ENCODE data around the gene PARVA.
"Not testable (repeated sequence)": the region's sequence is repeated elsewhere in the genome, so short reads cannot be mapped to it uniquely, and the experiment has no call there.

Gene PARVA, protein sequence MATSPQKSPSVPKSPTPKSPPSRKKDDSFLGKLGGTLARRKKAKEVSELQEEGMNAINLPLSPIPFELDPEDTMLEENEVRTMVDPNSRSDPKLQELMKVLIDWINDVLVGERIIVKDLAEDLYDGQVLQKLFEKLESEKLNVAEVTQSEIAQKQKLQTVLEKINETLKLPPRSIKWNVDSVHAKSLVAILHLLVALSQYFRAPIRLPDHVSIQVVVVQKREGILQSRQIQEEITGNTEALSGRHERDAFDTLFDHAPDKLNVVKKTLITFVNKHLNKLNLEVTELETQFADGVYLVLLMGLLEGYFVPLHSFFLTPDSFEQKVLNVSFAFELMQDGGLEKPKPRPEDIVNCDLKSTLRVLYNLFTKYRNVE

DNA sequence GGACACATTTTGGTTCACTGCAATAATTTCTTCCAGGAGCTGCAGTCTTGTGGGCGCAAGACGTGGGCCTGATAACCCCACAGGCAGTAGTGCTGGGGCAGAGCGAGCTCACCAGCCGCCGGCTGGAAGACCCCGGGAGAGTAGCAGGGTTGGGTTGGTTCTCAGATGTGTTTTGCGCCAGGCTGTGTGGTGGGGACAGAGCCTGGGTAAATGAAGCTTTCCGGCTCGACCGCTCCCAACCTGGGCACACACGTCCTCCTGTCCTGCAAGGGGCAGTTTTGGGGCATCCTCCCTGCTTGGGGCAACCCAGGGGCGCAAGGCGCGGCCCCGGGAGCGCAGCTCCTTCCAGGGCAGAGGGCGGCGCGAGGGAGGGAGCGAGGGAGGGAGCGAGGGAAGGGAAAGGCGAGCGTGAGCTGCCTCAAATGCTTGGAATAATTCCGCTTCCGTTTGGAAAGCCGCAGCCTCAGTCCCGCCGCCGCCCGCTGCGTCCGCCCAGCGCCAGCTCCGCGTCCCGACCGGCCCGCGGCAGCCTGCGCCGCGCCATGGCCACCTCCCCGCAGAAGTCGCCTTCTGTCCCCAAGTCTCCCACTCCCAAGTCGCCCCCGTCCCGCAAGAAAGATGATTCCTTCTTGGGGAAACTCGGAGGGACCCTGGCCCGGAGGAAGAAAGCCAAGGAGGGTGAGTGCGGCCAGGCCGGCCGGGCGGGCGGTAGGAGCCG, at the start of gene PARVA:
PARVA (plus strand) TSS at position 466 of the 718 bp plus-strand sequence; CDS start at position 543, 77 bp downstream.
- DNase-seq (ENCODE audit: insufficient read length, low spot score) (peak; percentile 40), FAIRE-seq (peak; percentile 60)

DNA sequence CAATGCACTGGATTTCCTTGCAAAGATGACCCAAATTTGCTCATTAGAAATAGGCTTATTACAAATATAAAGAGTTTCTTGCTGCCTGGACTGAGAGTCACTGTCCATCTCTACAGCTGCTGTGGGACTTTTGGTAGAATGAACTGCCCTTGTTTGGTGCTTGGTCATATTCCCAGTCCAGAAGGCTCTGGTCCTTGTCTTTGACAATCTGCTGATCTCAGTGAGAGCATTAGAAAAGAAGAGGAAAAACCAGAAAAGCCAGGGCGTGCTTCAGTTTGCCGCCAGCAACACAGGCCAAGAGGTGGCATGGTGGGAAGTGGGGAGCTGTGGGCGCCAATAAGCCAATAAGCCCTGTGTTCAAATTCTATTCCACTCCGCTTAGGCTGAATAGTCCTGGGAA, 48.2 kb upstream of the PARVA start:
- DNase-seq (ENCODE audit: insufficient read length, low spot score) (no peak), FAIRE-seq (no peak)

DNA sequence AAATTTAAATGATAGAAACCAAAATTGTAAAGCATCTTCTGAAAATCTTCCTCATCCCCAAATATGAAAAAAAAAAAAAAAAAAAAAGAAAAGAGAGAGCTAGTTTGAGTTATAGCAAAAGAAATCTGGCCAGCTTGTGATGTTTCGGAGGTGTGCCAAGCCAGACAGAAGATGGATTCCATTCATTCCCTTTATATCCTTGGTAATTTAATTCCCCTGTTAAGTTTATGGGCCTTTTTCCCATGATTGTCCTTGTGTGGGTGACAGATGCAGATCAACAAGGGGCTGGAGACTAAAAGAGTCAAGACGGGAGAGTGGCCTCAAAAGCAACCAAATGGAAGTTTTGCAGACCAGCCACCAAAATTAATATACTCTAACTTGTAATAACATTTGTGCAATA, 47.6 kb upstream of the PARVA start:
- DNase-seq (ENCODE audit: insufficient read length, low spot score) (no peak), FAIRE-seq (no peak)

DNA sequence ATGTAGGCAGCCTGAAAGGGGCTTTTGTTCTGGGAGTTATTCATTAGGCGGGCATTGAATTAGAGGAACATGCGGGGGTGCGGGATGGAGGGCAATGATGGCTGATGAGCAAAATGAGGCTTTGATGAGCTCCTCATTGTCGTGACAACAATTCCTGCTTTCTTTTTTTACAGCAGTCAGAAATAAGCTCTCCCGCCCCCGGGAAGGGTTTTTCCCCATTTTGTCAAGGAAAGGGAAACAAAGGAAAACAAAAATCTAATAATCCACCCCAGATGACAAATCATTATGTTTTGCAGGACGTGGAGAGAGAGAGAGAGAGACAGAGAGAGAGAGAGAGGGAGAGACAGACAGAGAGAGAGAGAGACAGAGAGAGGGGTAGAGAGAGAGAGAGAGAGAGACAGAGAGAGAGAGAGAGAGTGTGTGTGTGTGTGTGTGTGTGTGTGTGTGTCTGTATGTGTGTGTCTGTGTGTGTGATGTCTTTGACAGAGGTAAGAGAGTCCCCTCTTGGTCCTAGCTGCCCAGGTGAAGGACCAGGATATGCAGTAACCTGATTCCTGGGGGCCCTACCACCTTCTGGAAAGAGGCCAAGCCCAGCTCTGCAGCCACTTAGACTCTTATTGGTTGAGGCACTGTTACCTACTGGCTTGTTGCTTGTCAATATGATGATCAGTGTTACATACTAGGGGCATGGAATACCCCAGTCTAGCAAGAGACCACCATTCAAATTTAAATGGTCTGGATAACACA, 46.7 kb upstream of the PARVA start:
- no peak for DNase-seq (ENCODE audit: insufficient read length, low spot score)

DNA sequence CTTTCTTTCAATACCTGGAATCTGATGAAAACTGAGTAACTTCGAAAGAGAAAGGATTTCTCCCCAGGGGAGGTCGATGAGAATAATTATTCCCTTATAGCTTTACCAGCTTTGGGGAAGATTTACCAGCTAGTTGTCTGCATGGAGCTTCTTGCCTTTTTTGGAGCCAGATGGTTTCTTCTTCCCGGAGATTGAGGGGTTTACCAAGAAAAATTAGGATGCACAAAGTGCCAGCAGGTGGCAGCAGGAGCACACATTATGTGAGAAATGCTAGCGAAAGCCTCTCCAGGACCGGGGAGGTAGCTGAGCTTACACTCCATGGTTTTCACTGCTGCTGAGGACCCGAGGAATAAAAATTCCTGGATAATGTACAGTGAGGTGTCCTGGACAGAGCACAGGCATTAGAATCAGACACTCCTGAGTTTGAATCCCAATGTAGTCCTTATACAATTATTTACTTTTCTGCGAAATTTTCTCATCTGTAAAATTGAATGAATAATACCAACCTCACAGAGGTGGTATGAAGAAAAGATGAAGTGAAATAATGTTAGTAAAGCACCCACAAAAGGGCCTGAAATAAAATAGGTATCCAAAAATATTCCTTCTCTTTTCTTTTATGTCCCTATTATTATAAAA, 46.0 kb upstream of the PARVA start:
- FAIRE-seq (peak; percentile 16), DNase-seq (ENCODE audit: insufficient read length, low spot score) (peak; percentile 76)

More for the DNA sequence above, 46.7 kb upstream of the PARVA start:
- no peak for FAIRE-seq

DNA sequence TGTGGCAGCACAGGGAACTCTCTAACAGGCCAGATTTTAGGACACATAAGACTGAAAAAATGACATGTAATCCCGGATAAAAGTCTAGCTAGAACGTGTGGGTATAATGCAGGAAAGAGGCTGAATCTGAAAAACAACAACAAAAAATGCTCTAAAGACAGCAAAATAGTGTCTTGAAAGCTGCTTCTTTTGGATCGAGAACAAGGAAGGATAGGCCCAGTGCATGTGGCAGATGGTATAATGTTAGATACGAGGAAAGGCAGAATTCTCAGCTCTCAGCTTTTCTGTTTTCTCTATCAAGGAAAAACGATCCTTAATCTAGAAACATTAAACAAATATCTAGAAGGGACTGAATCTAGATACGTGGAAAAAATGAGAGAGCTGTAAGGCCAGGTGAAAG, 33.8 kb upstream of the PARVA start:
- FAIRE-seq (no peak), DNase-seq (ENCODE audit: insufficient read length, low spot score) (no peak)

DNA sequence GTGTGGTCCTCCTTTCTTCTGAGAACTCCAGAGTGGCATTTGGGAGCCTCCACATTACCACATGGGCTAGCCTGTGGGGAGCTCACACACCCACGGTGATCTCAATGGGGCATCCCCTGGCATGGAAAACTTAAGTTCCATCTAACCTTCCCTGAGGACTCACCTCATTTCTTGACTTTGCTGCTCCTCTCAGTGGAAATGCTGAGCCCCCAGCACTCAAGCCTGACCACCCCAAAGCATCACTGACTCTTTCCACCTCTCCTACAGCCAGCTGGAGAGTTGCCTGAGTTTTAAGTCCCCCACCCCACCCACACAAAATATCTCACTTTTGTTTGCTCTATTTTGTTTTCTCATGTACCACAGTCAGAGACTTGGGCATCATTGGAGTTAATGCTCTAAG, 23.8 kb upstream of the PARVA start:
- no peak for FAIRE-seq
- DNase-seq (ENCODE audit: insufficient read length, low spot score) = no peak

DNA sequence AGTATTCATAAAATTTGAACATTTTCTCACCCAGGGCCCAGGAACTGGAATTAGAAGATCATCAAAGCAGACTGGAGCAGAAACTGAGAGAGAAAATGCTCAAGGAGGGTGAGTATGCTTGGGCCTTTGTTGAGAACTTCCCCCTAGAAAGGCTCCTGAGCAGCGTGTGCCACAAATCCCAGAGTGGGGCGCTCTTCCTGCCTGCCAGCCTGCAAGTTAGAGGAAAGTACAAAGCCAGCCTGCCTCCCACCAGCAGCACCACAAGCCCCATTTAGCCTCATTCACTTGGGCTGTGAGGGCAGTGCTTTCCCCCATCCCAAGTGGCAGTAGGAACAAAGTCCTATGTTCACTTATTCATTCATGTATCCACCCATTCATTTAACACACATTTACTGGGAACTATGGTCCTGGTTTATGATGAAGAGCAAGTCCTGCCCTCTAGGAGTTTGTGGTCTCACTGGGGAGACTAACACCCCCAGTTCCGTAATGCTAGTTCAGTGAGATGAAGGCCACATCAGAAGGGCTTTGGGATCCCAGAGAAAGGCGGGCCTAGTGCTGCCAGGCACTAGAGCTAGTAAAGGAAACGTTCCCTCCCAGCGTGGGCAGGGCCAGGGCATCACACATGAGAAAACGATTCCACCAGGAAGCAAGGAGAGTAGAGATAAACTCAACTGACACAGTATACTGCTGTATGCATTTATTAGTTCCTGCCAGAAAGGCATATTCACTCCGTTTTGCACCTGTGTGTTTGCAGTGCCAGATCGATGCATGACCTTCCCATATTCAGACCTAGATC, 22.4 kb upstream of the PARVA start:
- DNase-seq (ENCODE audit: insufficient read length, low spot score) (no peak), FAIRE-seq (no peak)

DNA sequence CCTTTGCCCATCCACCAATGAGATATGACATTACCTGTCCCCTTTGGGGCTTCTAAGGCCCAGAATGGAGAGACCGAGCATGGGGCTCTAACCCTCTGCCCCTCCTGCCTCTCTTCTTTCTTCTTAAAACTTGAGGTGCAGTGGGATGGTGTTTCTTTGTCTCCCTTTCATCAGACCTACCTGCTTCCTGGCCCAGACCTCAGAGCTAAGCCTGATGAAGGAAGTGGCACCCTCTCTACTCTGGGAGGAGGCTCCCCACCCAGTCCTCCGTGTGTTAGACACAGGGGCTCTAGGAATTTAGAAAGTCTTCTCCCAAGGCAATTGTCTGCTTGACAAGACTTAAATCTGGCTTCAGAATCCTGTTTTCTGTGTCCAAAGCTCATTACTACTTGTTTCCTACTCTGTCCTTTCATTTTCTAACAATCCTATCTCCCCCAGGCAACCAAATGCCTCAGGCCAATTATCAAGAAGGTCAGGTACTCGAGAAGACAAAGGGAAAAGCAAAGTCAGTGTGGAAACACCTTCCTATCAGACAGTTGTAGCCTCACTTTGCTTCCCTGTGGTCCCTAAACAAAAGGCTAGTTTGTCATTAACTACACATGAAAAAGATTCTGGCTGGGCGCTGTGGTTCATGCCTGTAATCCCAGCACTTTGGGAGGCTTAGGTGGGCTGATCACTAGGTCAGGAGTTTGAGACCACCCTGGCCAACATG, 20.3 kb upstream of the PARVA start:
- no peak for DNase-seq (ENCODE audit: insufficient read length, low spot score)
- FAIRE-seq = no peak

DNA sequence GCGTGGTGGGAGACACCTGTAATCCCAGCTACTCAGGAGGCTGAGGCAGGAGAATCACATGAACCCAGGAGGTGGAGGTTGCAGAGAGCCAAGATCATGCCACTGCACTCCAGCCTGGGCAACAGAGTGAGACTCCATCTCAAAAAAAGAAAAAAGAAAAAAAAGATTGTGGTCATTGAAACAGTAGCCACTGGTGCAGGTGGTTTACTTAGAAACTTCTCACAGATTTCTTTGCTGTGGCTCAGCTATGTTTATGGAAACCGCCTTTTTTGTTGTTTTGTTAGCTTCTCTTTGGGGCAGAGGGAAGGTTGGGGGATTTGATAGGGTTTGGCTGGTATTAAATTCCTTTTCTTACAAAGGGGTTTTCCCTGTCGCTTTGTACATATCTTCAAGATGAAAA, 19.7 kb upstream of the PARVA start:
- DNase-seq (ENCODE audit: insufficient read length, low spot score); FAIRE-seq: not testable (repeated sequence)

DNA sequence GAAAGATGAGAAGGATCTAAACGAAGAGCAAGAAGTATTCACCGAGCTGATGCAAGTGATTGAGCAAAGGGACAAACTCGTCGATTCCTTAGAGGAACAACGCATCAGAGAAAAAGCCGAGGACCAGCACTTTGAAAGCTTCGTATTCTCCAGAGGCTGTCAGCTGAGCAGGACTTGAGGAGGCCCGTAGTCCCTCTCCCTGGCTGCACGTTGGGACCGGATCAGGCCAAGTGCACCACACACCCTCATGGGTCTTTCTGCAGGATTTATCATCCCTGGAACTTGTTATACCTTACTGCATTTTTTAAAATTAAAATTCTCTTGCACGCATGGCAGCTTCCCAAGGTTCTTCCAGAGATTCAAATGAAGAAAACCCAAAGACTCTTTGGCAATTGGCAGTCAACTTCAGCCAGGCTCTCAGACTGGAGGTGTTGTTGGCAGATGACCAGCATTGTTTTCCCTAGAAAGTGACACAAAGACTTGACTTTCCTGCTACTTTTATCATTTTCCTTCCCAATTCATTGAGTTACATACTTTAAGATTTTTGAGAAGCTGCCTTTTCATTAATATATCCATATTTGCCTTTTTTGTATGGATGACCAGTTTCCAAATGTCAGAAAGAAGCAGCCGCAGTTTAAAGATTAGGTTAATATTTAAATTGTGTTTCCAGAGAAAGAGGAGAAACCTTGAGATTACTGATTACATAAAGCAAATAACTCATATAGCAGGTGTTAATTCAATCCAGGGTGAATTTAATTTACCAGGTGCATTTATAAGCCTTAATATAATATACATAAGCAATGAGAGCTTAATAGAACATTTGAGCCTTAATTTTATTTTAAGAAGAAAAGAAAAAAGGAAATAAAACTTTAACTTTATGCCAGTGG, 18.8 kb upstream of the PARVA start:
- FAIRE-seq (no peak), DNase-seq (ENCODE audit: insufficient read length, low spot score) (no peak)

DNA sequence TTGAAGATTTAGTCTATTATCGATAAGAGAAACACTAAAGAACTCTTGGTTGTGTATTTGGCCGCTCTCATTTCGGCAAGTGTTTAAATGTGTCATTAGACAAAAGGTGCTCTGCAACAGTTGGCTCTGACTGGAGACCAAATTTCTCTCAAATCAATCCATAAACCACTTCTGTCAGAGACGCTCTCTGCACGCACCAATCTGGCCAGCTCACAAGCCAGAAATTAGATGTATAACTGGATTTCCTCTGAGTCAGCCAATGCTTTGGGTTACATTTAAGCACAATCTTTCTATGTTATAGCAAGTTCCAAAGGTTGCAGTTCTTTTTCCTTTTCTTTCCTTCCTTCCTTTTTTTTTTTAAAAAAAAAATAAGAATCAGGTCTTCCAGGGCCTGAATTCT, 17.6 kb upstream of the PARVA start:
- no peak for DNase-seq (ENCODE audit: insufficient read length, low spot score)
- no peak for FAIRE-seq

DNA sequence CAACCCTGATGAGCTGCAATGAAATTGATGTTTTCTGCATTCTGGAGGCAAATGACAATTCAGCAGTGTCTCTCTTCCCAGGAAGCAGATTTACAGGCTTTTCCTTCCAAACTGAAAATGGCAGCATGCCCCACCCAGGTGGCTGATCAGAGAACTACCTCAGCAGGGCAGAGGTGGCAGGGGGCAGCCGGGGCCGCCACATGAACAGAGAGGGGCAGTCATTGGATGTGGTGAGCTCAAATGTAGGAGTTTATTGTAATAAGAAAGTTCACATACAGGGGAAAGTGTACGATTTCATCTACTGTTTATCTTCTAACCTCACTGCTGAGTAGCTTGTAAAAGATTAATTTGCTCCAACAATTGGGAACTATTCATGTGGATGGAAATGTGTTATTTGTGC, 15.7 kb upstream of the PARVA start:
- DNase-seq (ENCODE audit: insufficient read length, low spot score) (no peak), FAIRE-seq (no peak)

DNA sequence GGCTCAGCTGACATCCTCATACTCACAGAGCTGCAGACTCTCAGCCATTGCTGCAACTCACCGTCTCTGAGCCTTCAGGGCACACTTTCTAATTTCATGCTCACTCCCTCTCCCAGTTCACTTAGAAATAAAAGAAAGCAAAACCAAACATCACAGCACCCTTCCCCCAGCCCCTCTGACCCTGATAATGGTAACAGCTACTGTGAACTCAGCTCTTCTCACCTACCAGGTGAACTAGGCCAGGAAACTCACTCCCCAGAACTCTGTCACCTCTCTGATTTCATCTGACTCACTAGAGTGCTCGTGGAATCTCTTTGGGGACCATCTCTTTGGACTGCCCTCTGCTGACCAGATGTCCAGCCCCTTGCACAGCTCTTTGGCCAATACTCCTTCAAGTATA, 14.5 kb upstream of the PARVA start:
- FAIRE-seq (peak; percentile 4), DNase-seq (ENCODE audit: insufficient read length, low spot score) (no peak)

DNA sequence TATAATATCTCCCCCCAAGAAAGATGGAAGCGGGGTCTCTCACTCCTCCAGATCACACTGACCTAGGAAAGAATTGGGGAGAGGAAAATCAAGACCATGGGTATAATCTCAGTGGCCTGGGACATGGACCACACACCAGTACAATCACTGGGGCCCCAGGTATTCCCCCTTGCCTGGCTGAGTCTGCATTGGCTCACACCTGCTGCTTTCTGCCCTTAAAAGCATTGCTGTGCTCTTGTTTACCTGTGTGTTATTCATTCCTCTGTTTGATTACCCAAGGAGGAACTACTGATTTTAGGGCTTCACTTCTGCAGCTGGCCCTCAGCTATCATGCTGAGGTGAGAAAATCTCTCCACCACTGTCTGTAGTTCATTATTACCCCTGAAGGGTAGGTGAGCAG, 14.0 kb upstream of the PARVA start:
- FAIRE-seq (no peak), DNase-seq (ENCODE audit: insufficient read length, low spot score) (no peak)

DNA sequence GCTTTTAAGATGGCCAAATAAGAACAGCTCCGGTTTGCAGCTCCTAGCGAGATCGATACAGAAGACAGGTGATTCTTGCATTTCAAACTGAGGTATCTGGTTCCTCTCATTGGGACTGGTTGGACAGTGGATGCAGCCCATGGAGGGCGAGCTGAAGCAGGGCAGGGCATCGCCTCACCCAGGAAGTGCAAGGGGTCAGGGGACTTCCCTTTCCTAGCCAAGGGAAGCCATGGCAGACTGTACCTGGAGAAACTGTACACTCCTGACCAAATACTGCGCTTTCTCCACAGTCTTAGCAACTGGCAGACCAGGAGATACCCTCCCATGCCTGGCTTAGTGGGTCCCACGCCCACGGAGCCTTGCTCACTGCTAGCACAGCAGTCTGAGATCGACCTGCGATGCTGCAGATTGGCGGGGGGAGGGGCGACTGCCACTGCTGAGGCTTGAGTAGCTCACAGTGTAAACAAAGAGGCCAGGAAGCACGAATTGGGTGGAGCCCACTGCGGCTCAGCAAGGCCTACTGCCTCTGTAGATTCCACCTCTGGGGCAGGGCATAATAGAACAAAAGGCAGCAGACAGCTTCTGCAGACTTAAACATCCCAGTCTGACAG, 11.3 kb upstream of the PARVA start:
- not testable (repeated sequence) for FAIRE-seq; DNase-seq (ENCODE audit: insufficient read length, low spot score)

DNA sequence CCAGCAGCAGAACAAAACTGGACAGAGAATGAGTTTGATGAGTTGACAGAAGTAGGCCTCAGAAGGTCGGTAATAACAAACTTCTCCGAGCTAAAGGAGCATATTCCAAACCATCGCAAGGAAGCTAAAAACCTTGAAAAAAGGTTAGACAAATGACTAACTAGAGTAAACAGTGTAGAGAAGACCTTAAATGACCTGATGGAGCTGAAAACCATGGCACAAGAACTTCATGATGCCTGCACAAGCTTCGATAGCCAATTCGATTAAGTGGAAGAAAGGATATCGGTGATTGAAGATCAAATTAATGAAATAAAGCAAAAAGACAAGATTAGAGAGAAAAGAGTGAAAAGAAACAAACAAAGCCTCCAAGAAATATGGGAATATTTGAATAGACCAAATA, 10.3 kb upstream of the PARVA start:
- not testable (repeated sequence) for FAIRE-seq; DNase-seq (ENCODE audit: insufficient read length, low spot score)

DNA sequence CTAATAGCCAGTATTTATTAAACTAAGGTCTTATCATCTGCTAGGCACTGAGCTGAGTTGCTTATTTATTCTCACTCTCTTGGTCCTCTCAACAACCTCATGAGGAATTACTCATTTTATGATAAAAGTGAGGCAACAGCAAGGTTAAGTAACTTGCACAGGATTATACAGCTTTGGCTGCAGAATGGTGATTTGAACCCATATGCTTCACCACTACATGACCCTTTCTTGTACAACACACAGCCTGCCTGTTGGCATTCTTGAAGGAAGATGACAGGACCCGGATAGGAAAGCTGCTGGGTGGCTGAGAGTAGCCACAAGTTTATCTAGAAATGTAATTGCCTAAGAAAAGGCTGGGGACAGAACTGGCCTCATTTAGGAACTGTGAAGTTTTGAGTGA, 5.3 kb upstream of the PARVA start:
- no peak for DNase-seq (ENCODE audit: insufficient read length, low spot score)

More for the DNA sequence above, 5.3 kb upstream of the PARVA start:
- no peak for FAIRE-seq
